ENCODE results near the gene ITPR3.
"Not testable (repeated sequence)": the region's sequence is repeated elsewhere in the genome, so short reads cannot be mapped to it uniquely, and the experiment has no call there.

The ITPR3 gene

DNA sequence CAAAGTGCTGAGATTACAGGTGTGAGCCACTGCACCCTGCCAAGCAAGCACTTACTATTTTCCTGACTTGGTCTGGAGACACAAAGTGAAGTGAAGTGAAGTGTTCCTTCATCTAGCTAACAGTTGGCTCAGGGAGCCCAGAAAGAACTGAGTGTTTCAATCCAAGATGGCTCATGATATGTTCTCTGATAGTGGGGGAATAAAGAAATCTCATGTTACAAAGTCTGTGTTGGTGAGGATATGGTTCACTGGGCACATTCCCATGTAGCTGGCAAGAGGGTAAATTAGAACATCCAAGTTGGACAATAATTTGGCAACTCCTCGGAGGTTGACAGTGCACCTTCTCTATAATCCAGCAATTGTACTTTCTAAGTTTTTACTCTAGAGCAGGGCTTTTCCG, 5.0 kb upstream of the ITPR3 start:
- DNase-seq, result no peak

DNA sequence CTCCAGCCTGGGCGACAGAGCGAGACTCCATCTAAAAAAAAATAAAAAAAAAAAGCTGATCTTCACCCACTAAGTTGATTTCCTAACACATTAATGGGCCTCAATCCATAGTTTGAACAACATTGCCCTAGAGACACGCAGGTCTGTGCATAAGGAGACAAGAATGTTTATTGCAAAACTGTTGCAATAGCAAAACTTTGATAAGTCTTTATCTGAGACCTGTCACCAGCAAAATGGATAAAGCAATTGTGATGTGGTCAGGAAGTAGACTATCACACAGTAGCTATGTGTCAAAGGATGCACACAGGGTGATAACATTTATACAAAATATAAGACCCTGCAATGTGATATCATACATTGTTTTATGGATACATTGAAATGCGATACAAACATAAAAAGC, 4.2 kb upstream of the ITPR3 start:
- DNase-seq, result no peak

DNA sequence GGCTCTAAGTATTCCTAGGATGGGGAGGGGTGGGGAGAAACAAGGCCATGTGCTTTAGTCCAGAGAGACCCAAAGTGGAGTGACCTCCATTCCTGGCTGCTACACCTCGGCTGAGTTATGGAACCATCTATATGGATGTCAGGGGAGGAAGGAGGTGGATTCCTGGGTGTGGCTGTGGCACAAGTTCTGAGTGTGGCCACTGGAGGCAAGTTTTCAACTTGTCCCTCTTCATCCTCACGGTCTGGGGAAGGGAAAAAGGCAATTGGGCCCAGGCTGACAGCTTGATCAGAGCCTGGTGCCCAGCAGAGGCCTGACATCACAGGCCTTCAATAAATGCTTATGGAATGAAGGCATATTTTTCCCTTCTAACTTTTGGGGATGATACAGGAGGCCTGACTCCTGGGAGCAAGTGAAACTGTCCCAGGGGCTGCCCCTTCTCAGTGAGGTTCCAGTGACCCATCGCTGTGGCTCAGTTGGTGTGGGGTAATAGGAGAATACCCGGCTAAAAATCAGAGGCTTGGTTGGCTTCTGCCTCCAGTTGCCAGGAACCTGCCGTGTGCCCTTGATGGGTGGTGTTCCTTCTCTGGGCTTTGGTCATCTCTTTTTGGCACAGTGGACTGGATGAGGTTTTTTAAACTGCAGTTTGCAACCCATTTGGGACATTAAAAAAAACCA, 1.8 kb upstream of the ITPR3 start:
- DNase-seq, result no peak

DNA sequence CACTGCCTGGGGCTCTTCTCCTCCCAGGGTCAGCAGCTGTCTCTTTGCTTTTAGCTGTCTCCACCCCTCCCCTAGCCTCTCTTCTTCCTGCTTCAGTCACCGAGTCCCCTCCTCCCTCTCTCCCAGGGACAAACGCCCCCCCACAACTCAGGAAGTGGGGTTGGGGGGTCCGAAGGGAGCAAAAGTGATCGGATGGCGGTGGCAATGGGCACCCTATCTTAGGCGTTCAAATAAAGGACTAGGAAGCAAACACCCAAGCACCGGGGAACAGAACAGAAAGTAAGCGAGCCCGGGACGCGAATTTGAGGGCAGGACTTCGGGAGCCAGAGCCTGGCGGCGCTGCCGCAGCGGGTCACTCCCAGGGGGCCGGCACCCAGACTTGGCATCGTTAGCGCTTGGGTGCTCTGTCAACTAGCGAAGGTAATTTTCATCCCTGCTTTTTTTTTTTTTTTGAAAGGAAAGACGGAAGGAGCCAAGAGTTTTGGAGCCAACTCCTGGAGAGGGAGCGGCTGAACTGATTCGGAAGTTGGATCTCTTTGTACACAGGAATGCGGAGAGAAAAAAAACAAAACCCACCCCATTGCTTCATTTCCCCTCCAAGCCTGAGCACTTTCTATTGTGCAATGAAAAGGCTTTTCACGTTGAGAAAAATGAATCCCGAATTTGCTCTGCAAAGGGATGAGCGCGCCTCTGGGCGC, 815 bp upstream of the ITPR3 start:
- DNase-seq, result peak; percentile 46 to 56

DNA sequence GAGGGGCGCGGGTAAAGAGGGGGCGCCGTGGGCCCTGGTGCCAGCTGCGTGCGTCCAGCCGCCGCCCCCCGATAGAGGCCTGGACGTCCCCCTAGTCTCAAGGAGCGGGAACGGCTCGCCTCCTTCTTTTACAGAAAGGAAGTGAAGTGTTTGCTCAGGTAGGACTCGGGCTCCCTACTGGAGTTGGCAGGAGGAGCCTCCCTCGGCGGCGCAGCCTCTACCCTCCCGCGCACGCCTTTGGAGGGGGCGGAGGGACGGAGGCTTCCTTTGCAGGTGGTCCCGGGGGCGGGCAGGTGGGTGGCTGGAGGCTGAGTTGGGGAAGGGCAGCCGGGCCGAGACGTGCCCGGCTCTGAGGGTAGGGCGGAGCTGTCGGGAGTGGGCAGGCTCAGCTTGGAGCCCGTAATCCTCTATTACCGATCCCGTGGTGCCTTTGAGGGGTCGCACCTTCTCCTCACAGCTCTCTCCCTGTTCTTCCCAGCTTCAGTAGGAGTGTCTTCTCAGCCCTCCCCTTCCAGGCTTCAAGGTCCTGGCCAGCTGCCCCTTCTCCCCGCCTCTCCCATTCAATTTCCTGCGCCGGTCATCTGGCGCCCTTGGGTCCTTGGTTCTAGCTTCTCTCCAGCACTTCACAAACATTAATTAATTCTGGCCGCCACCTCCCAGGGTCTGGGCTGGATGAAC, 728 bp downstream of the ITPR3 start:
- DNase-seq, result peak; percentile 54 to 55

DNA sequence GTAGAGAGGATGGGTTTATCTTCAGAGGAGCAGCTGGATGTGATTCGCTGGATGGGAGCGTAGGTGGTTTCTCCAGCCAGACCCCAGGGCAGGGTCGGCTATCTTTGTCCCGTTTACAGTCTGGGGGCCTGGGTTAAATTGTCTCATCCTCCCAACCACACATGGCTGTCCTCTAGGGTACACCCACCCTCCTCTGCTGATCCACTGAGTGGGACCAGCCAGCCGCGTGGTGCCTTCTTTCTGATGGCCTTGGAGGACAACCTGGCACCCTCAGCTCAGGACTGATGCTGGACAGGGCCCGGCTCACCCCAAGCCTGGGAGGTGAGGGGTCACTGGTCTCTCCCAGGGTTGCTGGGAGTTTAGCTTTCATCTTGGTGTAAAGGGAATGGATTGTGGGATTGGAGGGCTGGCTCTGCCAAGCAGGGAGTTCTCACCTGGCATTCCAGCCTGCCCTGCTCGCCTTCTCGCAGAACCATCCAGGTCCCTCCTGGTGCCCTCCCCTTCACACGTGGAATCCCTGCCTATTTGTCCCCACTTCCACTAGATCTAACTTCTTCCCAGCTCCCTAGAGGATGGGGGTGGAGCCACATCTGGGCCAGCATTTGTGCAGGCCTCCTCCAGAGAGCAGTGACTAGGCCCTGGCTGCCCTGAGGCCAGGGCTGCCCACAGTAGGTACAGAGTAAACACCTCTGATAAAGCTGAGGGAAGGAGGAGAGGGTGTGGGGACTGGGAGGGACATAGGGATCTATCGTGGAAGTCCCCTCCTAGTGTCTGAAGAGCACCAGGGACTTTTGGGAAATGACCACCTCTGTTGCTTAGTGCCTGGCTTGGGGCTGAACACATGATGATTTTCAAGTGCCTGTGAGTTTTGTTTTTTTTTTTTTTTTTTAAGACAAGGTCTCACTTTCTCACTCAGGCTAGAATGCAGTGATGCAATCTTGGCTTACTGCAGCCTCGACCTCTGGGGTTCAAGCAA, 1.6 kb downstream of the ITPR3 start:
- peak in 1 of 2 donors; percentile 18 for DNase-seq

DNA sequence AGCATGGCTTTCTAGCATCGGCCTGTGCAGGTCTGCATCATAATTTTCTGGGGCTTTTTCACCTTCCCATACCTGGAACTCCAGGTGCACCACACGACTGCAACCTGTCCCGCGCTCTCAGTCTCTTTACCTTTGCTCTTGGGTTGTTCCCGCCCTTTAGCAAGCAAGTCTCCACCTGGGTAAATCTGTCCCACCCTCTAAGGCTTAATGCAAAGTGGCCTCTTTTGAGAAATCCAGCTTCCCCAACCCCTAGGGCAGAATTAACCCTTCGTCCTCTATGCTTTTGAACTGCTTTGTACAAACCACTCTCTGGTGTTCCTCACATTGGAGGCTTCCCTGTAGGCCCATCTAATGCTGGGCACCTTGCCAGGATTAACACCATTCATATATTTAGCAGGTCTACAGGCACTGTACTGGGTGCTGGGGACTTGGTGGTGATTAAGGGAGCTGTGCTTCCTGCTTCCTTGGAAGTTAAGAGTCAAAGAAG, 2.8 kb downstream of the ITPR3 start:
- no peak for DNase-seq

DNA sequence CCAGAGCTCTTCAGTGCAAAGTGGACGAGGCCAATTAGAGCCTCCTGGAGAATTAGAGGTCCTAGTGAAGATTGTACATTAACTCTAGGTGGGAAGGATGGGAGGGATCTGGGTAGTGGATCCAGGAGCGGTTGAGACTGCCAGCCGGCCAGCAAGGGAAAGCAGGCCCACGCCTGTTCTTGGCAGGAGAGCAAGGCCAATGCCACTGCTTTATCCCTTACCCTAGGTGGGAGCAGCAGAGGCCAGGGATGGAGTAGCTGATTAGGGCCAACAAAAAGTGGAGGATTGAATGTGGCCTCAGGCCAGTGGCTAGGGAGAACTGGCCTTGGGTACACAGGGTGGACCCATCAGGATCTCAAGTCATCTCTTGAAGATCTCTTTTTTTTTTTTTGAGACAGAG, 3.7 kb downstream of the ITPR3 start:
- no peak for DNase-seq

DNA sequence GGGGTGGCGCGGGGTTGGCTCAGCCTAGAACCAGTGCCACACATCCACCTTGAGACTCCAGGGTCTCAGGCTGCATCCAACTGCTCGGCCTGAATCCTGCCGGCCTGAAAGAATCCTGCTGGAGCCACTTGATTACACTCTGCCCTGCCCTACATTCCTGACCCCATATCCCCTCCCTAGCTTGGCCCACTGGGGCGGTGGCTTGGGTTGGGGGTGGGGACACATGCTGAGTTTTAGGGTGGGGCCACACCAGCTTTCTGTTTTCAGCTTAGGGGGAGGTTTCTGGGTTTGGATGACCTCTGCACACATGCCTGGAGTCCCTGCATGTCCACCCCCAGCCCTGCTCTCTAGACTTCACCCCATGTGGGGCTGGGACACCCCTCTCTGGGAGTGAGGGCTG, 6.8 kb downstream of the ITPR3 start:
- DNase-seq, result no peak

DNA sequence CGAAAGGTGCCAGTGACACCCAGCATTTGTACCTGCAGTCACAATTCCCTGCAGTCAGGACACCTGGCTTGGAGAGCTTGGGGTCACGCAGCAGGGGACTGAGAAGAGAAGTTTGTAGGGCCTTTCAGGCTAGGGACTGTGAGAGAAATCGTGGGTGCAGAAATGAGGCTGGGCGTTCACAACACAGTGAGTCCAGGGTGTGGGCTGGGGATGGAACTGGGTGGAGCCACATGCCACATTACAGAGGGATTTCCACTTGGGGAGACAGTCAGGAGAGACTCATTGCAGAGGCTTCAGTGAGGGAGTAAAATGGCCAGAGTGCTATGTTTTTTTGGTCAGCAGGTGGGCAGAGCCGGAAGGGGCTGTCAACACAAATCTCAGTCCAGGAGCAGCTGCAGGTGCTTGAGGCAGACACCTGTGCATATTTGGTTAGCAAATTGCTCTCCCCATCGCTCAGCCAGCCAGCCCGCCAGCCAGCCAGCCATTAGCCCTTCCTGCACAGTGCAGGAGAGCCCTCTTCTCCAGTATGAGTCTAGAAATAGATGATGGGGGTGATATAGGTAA, 7.4 kb downstream of the ITPR3 start:
- no peak for DNase-seq

DNA sequence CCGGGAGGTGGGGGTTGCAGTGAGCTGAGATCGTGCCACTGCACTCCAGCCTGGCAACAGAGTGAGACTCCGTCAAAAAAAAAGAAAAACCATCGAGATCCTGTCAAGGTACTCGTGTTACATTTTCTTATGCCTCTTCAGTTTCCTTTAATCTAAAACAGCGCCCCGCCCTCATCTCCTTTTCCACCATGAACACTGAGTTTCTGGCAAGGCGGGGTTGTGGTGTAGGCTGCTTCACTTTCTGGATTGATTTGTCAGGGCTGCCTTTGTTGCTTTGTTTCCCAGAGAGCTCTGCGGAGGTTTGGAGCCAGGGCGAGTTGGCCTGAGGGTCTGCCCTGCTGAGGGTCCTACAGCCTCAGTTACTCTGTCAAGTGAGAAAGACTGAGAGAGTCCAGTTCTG, 8.9 kb downstream of the ITPR3 start:
- peak in 1 of 2 donors; percentile 24 for DNase-seq

DNA sequence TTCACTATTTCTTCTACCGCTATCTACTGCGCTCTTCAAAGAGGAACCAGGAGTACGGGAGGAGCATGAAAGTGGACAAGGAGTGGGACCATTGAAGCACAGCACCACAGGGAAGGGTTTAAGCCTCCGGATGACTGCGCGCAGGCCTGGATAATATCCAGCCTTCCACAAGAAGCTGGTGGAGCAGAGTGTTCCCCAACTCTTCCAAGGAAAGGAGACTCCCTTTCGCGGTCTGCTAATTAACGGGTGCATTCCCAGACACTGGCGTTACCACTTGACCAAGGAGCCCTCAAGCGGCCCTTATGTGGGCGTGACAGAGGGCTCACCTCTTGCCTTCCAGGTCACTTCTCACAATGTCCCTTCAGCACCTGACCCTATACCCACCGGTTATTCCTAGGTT, 10.4 kb downstream of the ITPR3 start:
- DNase-seq, result not testable (repeated sequence)

DNA sequence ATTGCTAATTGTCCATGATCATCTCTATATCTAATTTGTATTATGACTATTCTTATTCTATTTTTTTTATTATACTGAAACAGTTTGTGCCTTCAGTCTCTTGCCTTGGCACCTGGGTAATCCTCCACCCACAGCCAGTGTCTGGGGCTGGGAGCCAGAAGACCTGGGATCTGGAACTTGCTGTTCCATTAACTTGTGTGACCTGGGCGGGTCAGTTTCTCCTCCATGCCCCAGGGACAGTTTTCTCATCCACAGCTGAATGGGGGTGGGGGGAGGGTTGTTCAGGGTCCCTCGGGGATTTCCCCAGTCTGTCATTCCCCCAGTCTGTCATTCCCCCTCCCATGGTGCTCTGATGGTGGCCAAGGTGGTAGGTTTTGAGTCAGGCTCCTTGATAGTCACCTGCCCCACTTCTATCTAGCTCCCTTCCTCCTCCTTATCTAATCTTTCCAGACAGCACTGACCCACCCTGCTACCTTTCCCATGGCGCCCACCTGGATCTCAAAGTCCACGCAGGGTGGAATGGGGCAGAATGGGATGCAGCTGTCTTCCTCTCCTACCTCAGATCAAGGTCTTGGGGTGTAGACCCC, 10.9 kb downstream of the ITPR3 start:
- no peak for DNase-seq

DNA sequence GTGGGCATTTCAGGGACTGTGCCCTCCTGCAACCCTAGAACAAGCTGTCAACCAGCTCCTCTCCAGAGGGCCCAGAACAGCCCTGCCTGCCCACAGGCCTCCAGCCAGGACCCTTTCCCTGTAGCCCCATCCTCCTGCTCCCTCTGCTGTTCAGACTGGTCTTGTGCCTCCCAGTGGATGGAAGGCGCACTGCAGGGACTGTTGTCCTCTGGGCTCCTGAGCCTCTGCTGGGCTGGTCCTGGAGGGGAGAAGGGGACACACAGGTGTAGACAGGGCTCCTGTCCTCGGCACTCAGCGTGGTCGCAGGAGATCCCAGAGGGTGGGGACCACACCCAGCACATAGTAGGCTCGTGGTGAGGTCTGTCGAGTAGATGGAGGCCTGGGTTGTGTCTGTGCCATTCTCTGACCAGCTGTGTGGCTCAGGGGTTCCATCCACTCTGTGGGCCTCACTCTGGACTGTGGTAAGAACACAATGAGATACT, 11.5 kb downstream of the ITPR3 start:
- DNase-seq, result peak; percentile 60 to 65

DNA sequence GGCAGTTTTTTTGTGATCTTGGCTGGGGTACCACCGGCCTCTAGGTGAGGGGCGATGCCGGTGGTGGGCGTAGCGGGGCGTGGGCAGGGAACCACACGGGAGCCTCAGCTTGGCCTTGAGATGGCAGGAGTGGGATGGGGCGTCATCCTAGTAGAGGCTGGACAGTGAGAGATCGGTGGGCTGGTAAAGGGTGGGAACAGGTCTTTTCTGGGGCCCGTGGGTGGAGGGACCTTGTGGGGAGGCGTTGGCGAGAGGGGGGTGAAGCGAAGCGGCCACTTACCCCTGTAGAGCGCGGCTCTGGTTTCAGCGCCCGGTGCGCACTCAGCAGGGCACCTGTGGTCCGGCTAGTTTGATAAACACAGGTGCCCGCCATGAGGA, 12.0 kb downstream of the ITPR3 start:
- DNase-seq, result no peak

DNA sequence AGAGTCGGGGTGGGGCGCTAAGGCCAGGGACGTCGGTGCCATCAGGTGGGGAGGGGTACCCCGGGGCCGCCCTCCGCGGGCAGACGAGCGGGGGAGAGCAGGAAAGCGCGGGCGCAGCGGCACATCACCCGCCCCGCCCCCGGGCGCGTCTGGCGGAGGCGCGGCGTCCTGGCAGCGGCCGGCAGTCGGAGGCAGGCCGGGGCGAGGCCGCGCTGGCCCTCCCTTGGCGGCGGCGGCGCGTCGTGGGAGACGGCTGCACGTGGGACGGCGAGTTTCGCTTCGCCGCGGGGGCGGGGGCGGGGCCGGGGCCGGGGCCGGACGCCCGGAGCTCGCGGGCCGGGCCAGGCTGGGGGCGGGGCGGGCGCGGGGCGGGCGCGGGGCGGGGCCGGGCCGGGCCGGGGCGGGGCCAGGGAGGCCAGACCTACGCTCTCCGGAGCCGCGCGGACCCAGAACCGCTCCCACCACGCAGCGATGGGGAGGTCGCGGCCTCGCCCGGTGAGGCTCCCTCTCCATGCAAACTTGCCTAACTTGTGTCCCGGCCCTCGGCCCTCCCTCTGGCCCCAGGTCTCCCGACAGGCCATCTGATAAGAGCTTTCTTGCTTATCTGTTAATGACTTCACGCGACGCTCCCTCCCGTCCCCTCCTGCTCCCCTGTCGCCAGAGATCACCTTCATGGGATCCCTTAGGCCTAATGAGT, 12.5 kb downstream of the ITPR3 start:
- peak; percentile 44 to 66 for DNase-seq

DNA sequence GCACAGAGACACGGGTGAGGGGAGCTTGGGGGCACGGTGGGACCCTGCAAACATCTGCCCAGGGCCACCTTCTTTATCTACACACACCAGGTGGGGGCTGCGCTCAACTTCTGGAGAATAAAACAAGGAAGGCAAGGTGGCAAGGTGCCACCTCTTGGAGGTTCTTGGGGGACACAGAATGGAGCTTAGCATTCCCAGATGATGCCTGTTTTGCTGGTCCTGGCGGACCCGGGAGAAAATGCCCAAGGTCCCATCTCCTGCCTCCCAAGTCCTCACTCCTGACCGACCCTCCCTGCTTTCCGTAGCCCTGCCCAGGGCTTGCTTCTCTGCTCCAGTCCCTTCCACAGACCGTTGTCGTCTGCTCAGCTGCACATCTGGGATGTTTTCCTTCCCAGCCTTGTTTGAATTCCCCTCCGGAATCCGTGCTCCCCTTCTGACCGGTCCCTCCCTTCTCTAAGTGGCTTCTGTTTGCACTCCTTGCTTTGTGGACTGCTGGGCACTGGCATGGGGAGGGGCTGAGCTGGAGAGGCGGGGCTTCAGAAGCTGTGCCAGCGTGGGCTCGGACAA, 13.1 kb downstream of the ITPR3 start:
- DNase-seq, result no peak

DNA sequence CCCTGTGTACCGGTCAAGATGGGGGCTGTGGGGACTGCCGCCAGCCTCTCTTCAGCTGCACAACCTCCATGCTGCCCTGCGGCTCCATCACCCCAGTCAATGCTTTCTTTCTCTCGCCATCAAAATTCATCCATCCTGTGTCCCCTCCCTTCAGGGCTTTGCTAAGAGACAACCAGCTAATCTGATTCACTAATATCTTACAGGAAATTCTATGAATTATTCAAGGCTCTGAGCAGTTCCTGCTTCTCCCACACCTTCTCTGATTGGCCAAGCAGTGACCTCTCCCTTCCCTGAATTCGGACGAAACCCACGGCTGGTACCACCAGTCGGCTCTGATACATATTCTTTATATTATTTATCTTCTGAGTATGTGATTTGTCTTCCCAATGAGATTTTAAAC, 13.8 kb downstream of the ITPR3 start:
- no peak for DNase-seq

DNA sequence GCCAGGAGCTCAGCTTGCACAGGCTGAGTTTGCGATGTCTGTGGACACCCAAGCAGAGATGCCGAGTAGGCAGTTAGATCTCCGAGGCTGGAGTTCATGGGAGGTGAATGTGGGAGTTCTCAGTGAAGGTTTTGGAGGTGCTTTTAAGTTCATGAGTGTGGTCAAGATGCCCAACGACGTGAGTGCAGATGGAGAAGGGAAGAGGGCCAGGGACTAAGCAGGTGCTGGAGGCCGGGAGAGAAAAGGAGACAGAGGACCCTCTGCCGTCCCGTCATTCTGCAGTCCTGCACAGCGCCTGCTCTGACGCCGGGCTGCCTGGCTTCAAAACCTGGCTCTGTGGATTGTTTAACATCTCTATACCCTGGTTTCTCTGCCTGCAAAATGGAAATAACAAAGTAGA, 15.5 kb downstream of the ITPR3 start:
- no peak for DNase-seq

DNA sequence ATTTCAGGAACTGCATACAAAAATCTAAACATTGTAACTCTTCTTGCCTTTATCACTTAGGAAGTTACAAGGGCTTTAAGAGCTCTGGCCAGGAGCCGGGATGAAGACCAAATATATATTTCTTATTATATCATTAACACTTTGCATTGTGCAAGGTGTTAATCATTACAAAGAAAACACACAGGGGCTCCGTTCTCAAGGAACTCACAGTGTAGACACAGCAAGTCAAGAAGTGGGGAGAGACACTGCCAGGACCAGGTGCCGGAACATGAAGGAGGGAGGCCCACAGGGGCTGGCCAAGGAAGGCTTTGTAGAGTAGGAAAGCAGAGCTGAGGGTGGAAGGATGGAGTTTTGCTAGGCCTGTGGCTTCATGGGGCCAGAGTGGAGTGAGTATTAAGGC, 17.4 kb downstream of the ITPR3 start:
- DNase-seq, result no peak

DNA sequence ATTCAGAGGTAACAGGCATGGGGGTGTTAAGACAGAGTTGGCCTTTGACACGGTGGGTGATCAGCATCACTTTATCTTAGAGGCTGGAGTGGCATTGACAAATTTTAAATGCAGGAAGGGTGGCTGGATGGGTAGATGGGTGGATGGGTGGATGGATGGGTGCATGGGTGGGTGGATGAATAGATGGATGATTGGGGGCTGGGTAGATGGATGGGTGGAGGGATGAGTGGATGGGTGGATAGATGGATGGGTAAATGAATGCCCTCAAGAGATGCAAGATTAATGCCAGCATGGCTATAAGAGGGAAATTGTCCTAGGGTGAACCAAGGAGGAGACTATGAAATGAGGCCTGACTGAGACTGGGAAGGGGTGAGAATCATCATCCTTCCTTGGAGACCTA, 18.4 kb downstream of the ITPR3 start:
- DNase-seq, result no peak
